Esophagus squamous epithelium (tissue), 4 donors: ENCODE data around the gene RHO.

Experiments
- POLR2A ChIP-seq, 4 donors: fragments of 450-650 bp; IDR thresholded peaks; one replicate each; pipeline ENCODE4 v1.6.1; 2017; ENCODE audit warnings: antibody characterized with exemption in 4 of 4, mild to moderate bottlenecking in 4 of 4, moderate library complexity in 3 of 4
- TF ChIP-seq, protein P1 (sequence below), 6 experiments: fragments of 450-650 bp in 4 of 6; fragments of 200-600 bp in 2 of 6; sonication (generic) in 2 of 6; IDR thresholded peaks; one replicate each; pipeline ENCODE4 v1.5.1; 2016 to 2019; ENCODE audit warnings: antibody characterized with exemption in 6 of 6, mild to moderate bottlenecking in 4 of 6, moderate library complexity in 4 of 6

GRCh38 chr3:129552287-129553050 lies 24.0 kb downstream of the RHO start:
- TF ChIP-seq, protein P1, sequence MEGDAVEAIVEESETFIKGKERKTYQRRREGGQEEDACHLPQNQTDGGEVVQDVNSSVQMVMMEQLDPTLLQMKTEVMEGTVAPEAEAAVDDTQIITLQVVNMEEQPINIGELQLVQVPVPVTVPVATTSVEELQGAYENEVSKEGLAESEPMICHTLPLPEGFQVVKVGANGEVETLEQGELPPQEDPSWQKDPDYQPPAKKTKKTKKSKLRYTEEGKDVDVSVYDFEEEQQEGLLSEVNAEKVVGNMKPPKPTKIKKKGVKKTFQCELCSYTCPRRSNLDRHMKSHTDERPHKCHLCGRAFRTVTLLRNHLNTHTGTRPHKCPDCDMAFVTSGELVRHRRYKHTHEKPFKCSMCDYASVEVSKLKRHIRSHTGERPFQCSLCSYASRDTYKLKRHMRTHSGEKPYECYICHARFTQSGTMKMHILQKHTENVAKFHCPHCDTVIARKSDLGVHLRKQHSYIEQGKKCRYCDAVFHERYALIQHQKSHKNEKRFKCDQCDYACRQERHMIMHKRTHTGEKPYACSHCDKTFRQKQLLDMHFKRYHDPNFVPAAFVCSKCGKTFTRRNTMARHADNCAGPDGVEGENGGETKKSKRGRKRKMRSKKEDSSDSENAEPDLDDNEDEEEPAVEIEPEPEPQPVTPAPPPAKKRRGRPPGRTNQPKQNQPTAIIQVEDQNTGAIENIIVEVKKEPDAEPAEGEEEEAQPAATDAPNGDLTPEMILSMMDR (IDR thresholded peaks at IDR 0.05): no peak
- no peak for TF ChIP-seq POLR2A (IDR thresholded peaks at IDR 0.05)
